HL-60 (cell line): ENCODE data around the gene ZFYVE28.

Experiments used
- DNase-seq, 2 experiments: peaks; one replicate each; pipeline ENCODE4 v3.0.0-alpha.2; 2010 to 2020; ENCODE audit warnings: low read depth in 1 of 2, low spot score in 1 of 2
- H3K27ac ChIP-seq: fragments of 250-450 bp; sonication (Bioruptor Pico); replicated peaks from 2 replicates; pipeline ENCODE4 v1.5.1; 2020; ENCODE audit warnings: mild to moderate bottlenecking, moderate library complexity
- H3K27me3 ChIP-seq: fragments of 250-450 bp; sonication (Bioruptor Pico); 2 replicates; pipeline ENCODE4 v1.5.1; 2021; ENCODE audit warnings: mild to moderate bottlenecking, moderate library complexity; ENCODE audit not compliant: insufficient read depth, poor library complexity, severe bottlenecking
- H3K4me3 ChIP-seq: replicated peaks from 2 replicates; pipeline ENCODE4 v1.5.1; 2011; ENCODE audit warnings: mild to moderate bottlenecking, control low read depth, low read length; ENCODE audit not compliant: insufficient read depth
- CTCF ChIP-seq: IDR thresholded peaks from one replicate; pipeline ENCODE4 v1.5.1; 2011; ENCODE audit warnings: low read length, control low read depth, inconsistent platforms; ENCODE audit not compliant: insufficient read depth
- GABPA ChIP-seq: IDR thresholded peaks from 2 replicates; pipeline ENCODE4 v1.6.1; 2012; ENCODE audit warnings: low read depth
- POLR2AphosphoS5 ChIP-seq: IDR thresholded peaks from 2 replicates; pipeline ENCODE4 v1.6.1; 2012; ENCODE audit warnings: low read depth
- REST ChIP-seq: IDR thresholded peaks from 2 replicates; pipeline ENCODE4 v1.6.1; 2012; ENCODE audit warnings: low read depth; ENCODE audit not compliant: insufficient replicate concordance
- SPI1 ChIP-seq: IDR thresholded peaks from 2 replicates; pipeline ENCODE4 v1.6.1; 2012; ENCODE audit warnings: low read depth, mild to moderate bottlenecking, borderline replicate concordance

Gene ZFYVE28

GRCh38 chr4:2353222-2354107 lies 65.0 kb downstream of the ZFYVE28 start:
- TF ChIP-seq SPI1, result no peak
- no peak for TF ChIP-seq GABPA
- TF ChIP-seq CTCF, result no peak
- TF ChIP-seq REST, result no peak
- Histone ChIP-seq H3K4me3 (no peak overlapping the region), H3K27me3 (no peaks in the 10 kb centered on the region), H3K27ac (no peak overlapping the region)
- DNase-seq, result no peak

- no peak for DNase-seq
- no peak overlapping the region for H3K27ac ChIP-seq
- TF ChIP-seq POLR2AphosphoS5, result no peak
- TF ChIP-seq GABPA, result no peak
- TF ChIP-seq REST, result no peak
- no peak for TF ChIP-seq CTCF
- no peak for TF ChIP-seq SPI1
- H3K27me3 ChIP-seq, result no peaks in the 10 kb centered on the region
- no peak overlapping the region for H3K4me3 ChIP-seq
These were observed 65.7 kb downstream of the ZFYVE28 start for GRCh38 chr4:2352729-2353221.

- H3K27me3 ChIP-seq, result no peaks in the 10 kb centered on the region
- H3K27ac ChIP-seq, result no peak overlapping the region
- no peak overlapping the region for H3K4me3 ChIP-seq
- no peak for DNase-seq
- no peak for TF ChIP-seq REST
- no peak for TF ChIP-seq POLR2AphosphoS5
These were observed 66.3 kb downstream of the ZFYVE28 start for GRCh38 chr4:2352171-2352570.
